HG02885 (cell line): ENCODE data around the gene POU2F1.
"Not testable (repeated sequence)": the region's sequence is repeated elsewhere in the genome, so short reads cannot be mapped to it uniquely, and the experiment has no call there.

Experiments
- ATAC-seq: cut with Tn5 transposase; IDR thresholded peaks from one replicate; pipeline ENCODE4 v1.9.1; 2021; ENCODE audit warnings: mild to moderate bottlenecking; ENCODE audit not compliant: unreplicated experiment, poor library complexity

POU2F1 gene

GRCh38 chr1:167202049-167202448 is 18.6 kb upstream of the POU2F1 start:
- ATAC-seq, result no peak

GRCh38 chr1:167205306-167206050 is 15.2 kb upstream of the POU2F1 start:
- ATAC-seq, result not testable (repeated sequence)

- ATAC-seq, result no peak
Measured at GRCh38 chr1:167206166-167206835, 14.4 kb upstream of the POU2F1 start.

GRCh38 chr1:167207940-167208623 is 12.6 kb upstream of the POU2F1 start:
- no peak for ATAC-seq

- ATAC-seq, result no peak
Measured at GRCh38 chr1:167208624-167208976, 12.1 kb upstream of the POU2F1 start.

GRCh38 chr1:167209044-167209443 is 11.6 kb upstream of the POU2F1 start:
- no peak for ATAC-seq

GRCh38 chr1:167210966-167211674 is 9.6 kb upstream of the POU2F1 start:
- ATAC-seq, result no peak

- no peak for ATAC-seq
Measured at GRCh38 chr1:167212025-167212424, 8.7 kb upstream of the POU2F1 start.

- ATAC-seq, result no peak
Measured at GRCh38 chr1:167216809-167217208, 3.9 kb upstream of the POU2F1 start.

GRCh38 chr1:167219194-167219593 is 1.5 kb upstream of the POU2F1 start:
- no peak for ATAC-seq

GRCh38 chr1:167219646-167220536 is 795 bp upstream of the POU2F1 start:
- peak; percentile 38 for ATAC-seq

GRCh38 chr1:167221126-167221737 is 546 bp downstream of the POU2F1 start:
- ATAC-seq, result peak; percentile 10

- ATAC-seq, result peak; percentile 55
Measured at GRCh38 chr1:167221738-167222610, 1.3 kb downstream of the POU2F1 start.

GRCh38 chr1:167223144-167224103 is 2.7 kb downstream of the POU2F1 start:
- no peak for ATAC-seq

- ATAC-seq, result not testable (repeated sequence)
Measured at GRCh38 chr1:167224734-167225235, 4.1 kb downstream of the POU2F1 start.

- ATAC-seq, result no peak
Measured at GRCh38 chr1:167225920-167226319, 5.2 kb downstream of the POU2F1 start.

- no peak for ATAC-seq
Measured at GRCh38 chr1:167227934-167228378, 7.3 kb downstream of the POU2F1 start.
